GM13976 (cell line): Measurements from ENCODE around the gene RPS6KA4.

Source experiments
- DNase-seq: peaks from one replicate; pipeline ENCODE4 v3.0.0; 2012; ENCODE audit warnings: low spot score
- CTCF ChIP-seq: IDR thresholded peaks from 2 replicates; pipeline ENCODE4 v1.5.1; 2012; ENCODE audit warnings: borderline replicate concordance, mild to moderate bottlenecking; ENCODE audit not compliant: insufficient read depth; ENCODE audit errors: extremely low read depth, missing control alignments, control extremely low read depth
- in situ Hi-C: fragments of 300-500 bp; cut with MboI; formaldehyde crosslinking; loops from one replicate; pipeline ENCODE4 v1.12.0; 2022; ENCODE audit warnings: low sequenced_read_pairs, mixed read lengths, inconsistent platforms; ENCODE audit not compliant: unreplicated experiment

The RPS6KA4 gene

DNA sequence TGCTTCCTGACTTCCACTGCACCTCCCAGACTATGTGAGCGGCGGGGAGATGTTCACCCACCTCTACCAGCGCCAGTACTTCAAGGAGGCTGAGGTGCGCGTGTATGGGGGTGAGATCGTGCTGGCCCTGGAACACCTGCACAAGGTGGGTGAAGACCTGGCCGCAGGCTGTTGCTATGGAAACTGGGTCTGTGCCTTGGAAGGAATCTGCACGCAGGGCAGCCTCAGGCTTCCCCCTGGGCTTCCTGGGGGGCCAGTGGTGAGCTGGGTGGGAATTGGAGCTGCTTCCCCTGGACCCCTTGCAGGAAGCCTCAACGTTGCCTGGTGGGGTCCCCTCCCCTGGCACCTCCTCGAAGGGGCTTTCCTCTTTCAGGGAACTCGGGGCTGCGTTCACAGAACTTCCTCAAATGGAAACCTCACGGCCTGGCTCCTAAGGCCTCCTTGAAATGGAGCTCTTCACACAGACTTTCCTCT lies 1.5 kb downstream of the RPS6KA4 start:
- in situ Hi-C loops: no loop called here
- DNase-seq: peak; percentile 44
- no peak for TF ChIP-seq CTCF

- no peak for TF ChIP-seq CTCF
- DNase-seq: peak; percentile 28
- in situ Hi-C loops: no loop called here
Observed at GRCh38 chr11:64361659-64362058, 2.7 kb downstream of the RPS6KA4 start.

DNA sequence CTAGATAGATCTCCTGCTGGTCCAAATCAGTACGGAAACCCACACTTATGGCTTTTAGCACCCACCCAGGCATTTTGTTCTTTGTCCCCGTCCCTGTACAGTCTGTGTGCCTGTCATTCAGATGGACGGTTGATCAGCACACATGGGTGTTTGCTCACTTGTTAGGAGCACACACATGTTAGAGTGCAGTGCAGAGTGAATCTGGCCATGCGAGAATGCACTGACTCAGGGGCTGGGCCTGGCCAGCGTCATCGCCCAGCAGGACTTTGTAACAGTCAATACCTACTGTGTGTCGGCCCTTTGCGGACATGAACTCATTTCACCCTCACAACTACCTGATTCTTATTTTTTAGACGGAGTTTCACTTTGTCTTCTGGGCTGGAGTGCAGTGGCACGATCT lies 3.4 kb downstream of the RPS6KA4 start:
- TF ChIP-seq CTCF: no peak
- in situ Hi-C loops: no loop called here
- DNase-seq: no peak

- no peak for DNase-seq
- in situ Hi-C loops: no loop called here
- no peak for TF ChIP-seq CTCF
Observed at GRCh38 chr11:64364435-64364834, 5.5 kb downstream of the RPS6KA4 start.

DNA sequence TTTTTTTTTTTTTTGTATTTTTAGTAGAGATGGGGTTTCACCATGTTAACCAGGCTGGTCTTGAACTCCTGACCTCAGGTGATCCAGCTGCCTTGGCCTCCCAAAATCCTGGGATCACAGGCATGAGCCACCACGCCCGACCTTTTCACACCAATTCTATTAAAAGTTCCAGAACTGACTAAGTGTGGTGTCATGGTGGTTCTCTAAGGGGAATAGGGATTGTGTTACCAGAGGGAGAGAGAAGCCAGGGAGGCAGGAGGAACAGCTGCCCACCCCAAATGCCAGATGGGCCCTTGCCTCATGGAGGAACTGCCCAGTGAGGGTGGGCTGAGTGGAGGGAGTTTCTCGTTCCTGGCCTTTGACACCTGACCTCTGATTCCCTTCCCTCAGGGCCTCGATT lies 5.9 kb downstream of the RPS6KA4 start:
- in situ Hi-C loops: no loop called here
- no peak for TF ChIP-seq CTCF
- DNase-seq: no peak

GRCh38 chr11:64366751-64367150 lies 7.8 kb downstream of the RPS6KA4 start:
- no peak for DNase-seq
- TF ChIP-seq CTCF: no peak
- in situ Hi-C loops: no loop called here

- DNase-seq: no peak
- no peak for TF ChIP-seq CTCF
- in situ Hi-C loops: no loop called here
Observed at GRCh38 chr11:64367931-64368672, 9.1 kb downstream of the RPS6KA4 start.
